Loucy (cell line): Measurements from ENCODE around the gene TRAF2.

Source experiments
- H2AFZ ChIP-seq: fragments of 200-600 bp; sonication (generic); 2 replicates; pipeline ENCODE4 v1.6.0; 2016; ENCODE audit warnings: antibody characterized with exemption, mild to moderate bottlenecking, low read length, moderate library complexity
- H3F3A ChIP-seq: fragments of 200-600 bp; 2 replicates; pipeline ENCODE4 v1.6.0; 2016; ENCODE audit warnings: antibody characterized with exemption, low read depth, mild to moderate bottlenecking
- H3K27me3 ChIP-seq: fragments of 200-600 bp; sonication (generic); 2 replicates; pipeline ENCODE4 v1.6.1; 2014; ENCODE audit warnings: low read length, mild to moderate bottlenecking; ENCODE audit not compliant: insufficient read depth, poor library complexity, severe bottlenecking
- H3K36me3 ChIP-seq: fragments of 200-600 bp; sonication (generic); 2 replicates; pipeline ENCODE4 v1.6.1; 2016; ENCODE audit warnings: low read length; ENCODE audit not compliant: insufficient read depth
- H3K4me1 ChIP-seq: fragments of 200-600 bp; sonication (generic); 2 replicates; pipeline ENCODE4 v1.5.1; 2014; ENCODE audit warnings: low read length, mild to moderate bottlenecking; ENCODE audit not compliant: insufficient read depth, poor library complexity, severe bottlenecking
- H3K4me2 ChIP-seq: fragments of 200-600 bp; sonication (generic); 2 replicates; pipeline ENCODE4 v1.6.0; 2014; ENCODE audit warnings: antibody characterized with exemption, low read length, low read depth, mild to moderate bottlenecking; ENCODE audit not compliant: poor library complexity, severe bottlenecking
- H3K4me3 ChIP-seq: fragments of 200-600 bp; sonication (generic); 2 replicates; pipeline ENCODE4 v1.5.1; 2014; ENCODE audit warnings: low read length, mild to moderate bottlenecking, mixed read lengths; ENCODE audit not compliant: poor library complexity, severe bottlenecking
- H3K79me2 ChIP-seq: fragments of 200-600 bp; sonication (generic); 2 replicates; pipeline ENCODE4 v1.6.1; 2014; ENCODE audit warnings: low read length; ENCODE audit not compliant: insufficient read depth
- H3K9ac ChIP-seq: fragments of 200-600 bp; sonication (generic); 2 replicates; pipeline ENCODE4 v1.6.0; 2014; ENCODE audit warnings: mild to moderate bottlenecking, low read depth, low read length, moderate library complexity; ENCODE audit not compliant: poor library complexity, severe bottlenecking
- H3K9me2 ChIP-seq: fragments of 200-600 bp; sonication (generic); replicated peaks from 2 replicates; pipeline ENCODE4 v1.6.1; 2016; ENCODE audit warnings: low read depth, low read length, mixed read lengths
- H3K9me3 ChIP-seq: fragments of 200-600 bp; sonication (generic); 2 replicates; pipeline ENCODE4 v1.6.1; 2014; ENCODE audit warnings: mild to moderate bottlenecking, antibody characterized with exemption, low read length, low read depth; ENCODE audit not compliant: insufficient read depth
- H4K20me1 ChIP-seq: fragments of 200-600 bp; sonication (generic); 2 replicates; pipeline ENCODE4 v1.6.0; 2014; ENCODE audit warnings: antibody characterized with exemption, low read length, mild to moderate bottlenecking; ENCODE audit not compliant: insufficient read depth, poor library complexity, severe bottlenecking
- CTCF ChIP-seq: fragments of 200-600 bp; sonication (generic); conservative IDR thresholded peaks from 2 replicates; pipeline ENCODE4 v1.5.1; 2014; ENCODE audit warnings: mild to moderate bottlenecking, antibody characterized with exemption, low read length
- EZH2phosphoT487 ChIP-seq: fragments of 200-600 bp; IDR thresholded peaks from 2 replicates; pipeline ENCODE4 v1.6.1; 2018; ENCODE audit warnings: antibody characterized with exemption, mild to moderate bottlenecking, moderate library complexity, borderline replicate concordance

TRAF2 gene

GRCh38 chr9:136961279-136962065 lies 75.2 kb downstream of the TRAF2 start:
- Histone ChIP-seq H3K4me1 (peaks cover 9% of the 10 kb centered on the region), H3K9ac (no peak overlapping the region), H3K4me2 (no peak overlapping the region), H3K36me3 (no peaks in the 10 kb centered on the region), H3K4me3 (no peak overlapping the region), H3K79me2 (no peaks in the 10 kb centered on the region), H4K20me1 (no peaks in the 10 kb centered on the region), H3K9me3 (no peaks in the 10 kb centered on the region), H3K9me2 (no peaks in the 10 kb centered on the region), H2AFZ (no peak overlapping the region), H3F3A (no peaks in the 10 kb centered on the region), H3K27me3 (no peaks in the 10 kb centered on the region)
- TF ChIP-seq EZH2phosphoT487 (no peak), CTCF (no peak)

- Histone ChIP-seq H2AFZ (no peak overlapping the region), H3K9me2 (no peaks in the 10 kb centered on the region), H3K4me1 (peaks cover 9% of the 10 kb centered on the region), H3K9me3 (no peaks in the 10 kb centered on the region), H3K79me2 (no peaks in the 10 kb centered on the region), H3K9ac (no peak overlapping the region), H3K27me3 (no peaks in the 10 kb centered on the region), H3F3A (no peaks in the 10 kb centered on the region), H3K4me3 (no peak overlapping the region), H3K36me3 (no peaks in the 10 kb centered on the region), H3K4me2 (no peak overlapping the region), H4K20me1 (no peaks in the 10 kb centered on the region)
- TF ChIP-seq EZH2phosphoT487 = no peak
Measured at GRCh38 chr9:136962163-136962562, 75.8 kb downstream of the TRAF2 start.

- Histone ChIP-seq H3F3A (no peaks in the 10 kb centered on the region), H3K4me3 (no peak overlapping the region), H3K9me3 (no peaks in the 10 kb centered on the region), H3K9me2 (no peaks in the 10 kb centered on the region), H3K9ac (no peak overlapping the region), H3K27me3 (no peaks in the 10 kb centered on the region), H3K4me2 (no peak overlapping the region), H4K20me1 (no peaks in the 10 kb centered on the region), H3K36me3 (no peaks in the 10 kb centered on the region), H3K79me2 (no peaks in the 10 kb centered on the region), H3K4me1 (peaks cover 9% of the 10 kb centered on the region), H2AFZ (no peak overlapping the region)
- TF ChIP-seq CTCF = no peak
- TF ChIP-seq EZH2phosphoT487 = no peak
Measured at GRCh38 chr9:136962701-136963248, 76.5 kb downstream of the TRAF2 start.
